Activated T-cell treated with anti-CD3 and anti-CD28 coated beads, Interleukin-2, amount 50 U/mL, for 72 hours (primary cell): ENCODE measurements around the gene SLC22A3. TPM values are rescaled to one million over a fixed set of nuclear protein-coding genes. Genes with fewer than 3 reads are reported as not detected.

Source experiments
- ATAC-seq, 2 donors: fragments of 150-1000 bp; cut with Tn5 transposase; replicated peaks in 1 of 2; 2 replicates each; pipeline ENCODE4 v1.10.0; 2021; ENCODE audit warnings: moderate library complexity in 2 of 2, mild to moderate bottlenecking in 1 of 2
- DNase-seq, 2 donors: peaks; one replicate each; pipeline ENCODE4 v3.0.0; 2021 to 2022; ENCODE audit warnings: mixed read lengths in 1 of 2
- H3K27ac Mint-ChIP-seq: one replicate; pipeline ENCODE4 v1.8.0; 2022; ENCODE audit warnings: mild to moderate bottlenecking, moderate library complexity, mixed read lengths
- H3K27me3 Mint-ChIP-seq: one replicate; pipeline ENCODE4 v1.8.0; 2022; ENCODE audit warnings: low read depth, mixed read lengths
- H3K36me3 Mint-ChIP-seq, 2 donors: one replicate each; pipeline ENCODE4 v1.8.0; 2022; ENCODE audit warnings: mixed read lengths in 2 of 2, mild to moderate bottlenecking in 1 of 2; ENCODE audit not compliant: insufficient read depth in 2 of 2
- H3K4me1 Mint-ChIP-seq: one replicate; pipeline ENCODE4 v1.8.0; 2022; ENCODE audit warnings: low read depth, mixed read lengths
- H3K4me3 Mint-ChIP-seq, 2 donors: one replicate each; pipeline ENCODE4 v1.8.0; 2022; ENCODE audit warnings: mild to moderate bottlenecking in 2 of 2, mixed read lengths in 2 of 2, moderate library complexity in 2 of 2
- H3K9me3 Mint-ChIP-seq, 2 donors: one replicate each; pipeline ENCODE4 v1.8.0; 2022; ENCODE audit warnings: mixed read lengths in 2 of 2
- total RNA-seq, 2 donors: library from RNA; stranded (reverse); gene quantifications; one replicate each; pipeline ENCODE4 v1.2.3, GENCODE V29; 2022

Gene SLC22A3
- total RNA-seq, 2 donors from 2014 or later = not detected

- no peak for ATAC-seq
- Mint-ChIP-seq H3K27ac (no peak overlapping the region), H3K4me3 (no peak overlapping the region), H3K9me3 (no peaks in the 10 kb centered on the region), H3K36me3 (peaks cover under 1 to 6% of the 10 kb centered on the region in 2 donors), H3K4me1 (no peaks in the 10 kb centered on the region), H3K27me3 (no peaks in the 10 kb centered on the region)
- no peak for DNase-seq
Observed at GRCh38 chr6:160487116-160487515, 138.9 kb downstream of the SLC22A3 start.

- H3K36me3 Mint-ChIP-seq = peaks cover 0 to 2% of the 10 kb centered on the region in 2 donors
- H3K9me3 Mint-ChIP-seq = no peaks in the 10 kb centered on the region
- H3K4me1 Mint-ChIP-seq = no peaks in the 10 kb centered on the region
- H3K27ac Mint-ChIP-seq = no peak overlapping the region
- H3K27me3 Mint-ChIP-seq = no peaks in the 10 kb centered on the region
- no peak for DNase-seq
- ATAC-seq = no peak
- H3K4me3 Mint-ChIP-seq = no peak overlapping the region
Observed at GRCh38 chr6:160489091-160489490, 140.9 kb downstream of the SLC22A3 start.

GRCh38 chr6:160494576-160494975 lies 146.4 kb downstream of the SLC22A3 start:
- Mint-ChIP-seq H3K4me3 (no peak overlapping the region), H3K27ac (no peak overlapping the region)

GRCh38 chr6:160500639-160501038 lies 152.5 kb downstream of the SLC22A3 start:
- peaks cover 0 to 13% of the 10 kb centered on the region in 2 donors for H3K36me3 Mint-ChIP-seq
- H3K4me3 Mint-ChIP-seq = peak overlapping the region in 1 of 2 donors; percentile 14
- peak in 1 of 2 donors; percentile 69 for ATAC-seq
- H3K27me3 Mint-ChIP-seq = no peaks in the 10 kb centered on the region
- no peaks in the 10 kb centered on the region for H3K4me1 Mint-ChIP-seq
- peaks cover 0 to 8% of the 10 kb centered on the region in 2 donors for H3K9me3 Mint-ChIP-seq
- H3K27ac Mint-ChIP-seq = no peak overlapping the region
- peak in 1 of 2 donors; percentile 15 for DNase-seq

More at GRCh38 chr6:160494576-160494975, 146.4 kb downstream of the SLC22A3 start:
- no peak for ATAC-seq
- Mint-ChIP-seq H3K9me3 (no peaks in the 10 kb centered on the region), H3K4me1 (no peaks in the 10 kb centered on the region), H3K27me3 (no peaks in the 10 kb centered on the region), H3K36me3 (peaks cover 0 to 3% of the 10 kb centered on the region in 2 donors)
- no peak for DNase-seq

Other genes starting within 250 kb of the SLC22A3 start
- gene SLC22A1, start 226.6 kb upstream of the SLC22A3 start, total RNA-seq = 1 to 10 TPM; 1.5 to 2.4 TPM
- not detected for gene SLC22A2, start 89.6 kb upstream of the SLC22A3 start, total RNA-seq